KMS-11 (cell line): ENCODE data around the gene ZFP3.
"Not testable (repeated sequence)": the region's sequence is repeated elsewhere in the genome, so short reads cannot be mapped to it uniquely, and the experiment has no call there.

Experiments
- H2AFZ ChIP-seq: fragments of 200-600 bp; sonication (generic); 2 replicates; pipeline ENCODE4 v1.6.1; 2016; ENCODE audit warnings: antibody characterized with exemption, mixed run types, low read depth
- H3K27ac ChIP-seq: fragments of 200-600 bp; sonication (generic); 2 replicates; pipeline ENCODE4 v1.6.1; 2016; ENCODE audit warnings: mild to moderate bottlenecking, mixed run types
- H3K27me3 ChIP-seq: fragments of 200-600 bp; sonication (generic); 2 replicates; pipeline ENCODE4 v1.6.1; 2017; ENCODE audit warnings: mild to moderate bottlenecking, low read depth, mixed run types, moderate library complexity; ENCODE audit not compliant: insufficient read depth
- H3K36me3 ChIP-seq: fragments of 200-600 bp; sonication (generic); 2 replicates; pipeline ENCODE4 v1.6.1; 2017; ENCODE audit warnings: mild to moderate bottlenecking, mixed run types; ENCODE audit not compliant: insufficient read depth
- H3K4me1 ChIP-seq: fragments of 200-600 bp; sonication (generic); 2 replicates; pipeline ENCODE4 v1.6.1; 2016; ENCODE audit warnings: mild to moderate bottlenecking, low read depth, mixed run types; ENCODE audit not compliant: poor library complexity, severe bottlenecking
- H3K4me2 ChIP-seq: fragments of 200-600 bp; sonication (generic); 2 replicates; pipeline ENCODE4 v1.7.0; 2016; ENCODE audit warnings: mild to moderate bottlenecking, mixed run types
- H3K4me3 ChIP-seq: fragments of 200-600 bp; sonication (generic); IDR thresholded peaks from 2 replicates; pipeline ENCODE4 v1.6.1; 2017; ENCODE audit warnings: low read depth, low read length, mixed read lengths; ENCODE audit not compliant: insufficient read depth
- H3K79me2 ChIP-seq: fragments of 200-600 bp; sonication (generic); 2 replicates; pipeline ENCODE4 v1.6.1; 2016; ENCODE audit warnings: low read depth, mixed run types; ENCODE audit not compliant: insufficient read depth
- H3K9ac ChIP-seq: fragments of 200-600 bp; sonication (generic); 2 replicates; pipeline ENCODE4 v1.6.1; 2016; ENCODE audit warnings: mild to moderate bottlenecking, mixed run types
- H4K20me1 ChIP-seq: fragments of 200-600 bp; sonication (generic); 2 replicates; pipeline ENCODE4 v1.6.1; 2016; ENCODE audit warnings: mild to moderate bottlenecking, mixed run types; ENCODE audit not compliant: insufficient read depth
- CTCF ChIP-seq: fragments of 200-600 bp; sonication (generic); conservative IDR thresholded peaks from 2 replicates; pipeline ENCODE4 v1.6.1; 2017; ENCODE audit warnings: low read depth, mild to moderate bottlenecking, antibody characterized with exemption, low read length, moderate library complexity, mixed read lengths

ZFP3 gene

GRCh38 chr17:5131146-5131715 lies 53.0 kb downstream of the ZFP3 start:
- no peaks in the 10 kb centered on the region for H3K36me3 ChIP-seq
- no peak for TF ChIP-seq CTCF
- H4K20me1 ChIP-seq = no peaks in the 10 kb centered on the region
- H3K27me3 ChIP-seq = no peaks in the 10 kb centered on the region
- no peak overlapping the region for H2AFZ ChIP-seq
- H3K4me2 ChIP-seq = no peak overlapping the region
- no peaks in the 10 kb centered on the region for H3K4me1 ChIP-seq
- H3K4me3 ChIP-seq = no peak overlapping the region
- H3K27ac ChIP-seq = no peak overlapping the region
- no peaks in the 10 kb centered on the region for H3K79me2 ChIP-seq
- no peak overlapping the region for H3K9ac ChIP-seq

DNA sequence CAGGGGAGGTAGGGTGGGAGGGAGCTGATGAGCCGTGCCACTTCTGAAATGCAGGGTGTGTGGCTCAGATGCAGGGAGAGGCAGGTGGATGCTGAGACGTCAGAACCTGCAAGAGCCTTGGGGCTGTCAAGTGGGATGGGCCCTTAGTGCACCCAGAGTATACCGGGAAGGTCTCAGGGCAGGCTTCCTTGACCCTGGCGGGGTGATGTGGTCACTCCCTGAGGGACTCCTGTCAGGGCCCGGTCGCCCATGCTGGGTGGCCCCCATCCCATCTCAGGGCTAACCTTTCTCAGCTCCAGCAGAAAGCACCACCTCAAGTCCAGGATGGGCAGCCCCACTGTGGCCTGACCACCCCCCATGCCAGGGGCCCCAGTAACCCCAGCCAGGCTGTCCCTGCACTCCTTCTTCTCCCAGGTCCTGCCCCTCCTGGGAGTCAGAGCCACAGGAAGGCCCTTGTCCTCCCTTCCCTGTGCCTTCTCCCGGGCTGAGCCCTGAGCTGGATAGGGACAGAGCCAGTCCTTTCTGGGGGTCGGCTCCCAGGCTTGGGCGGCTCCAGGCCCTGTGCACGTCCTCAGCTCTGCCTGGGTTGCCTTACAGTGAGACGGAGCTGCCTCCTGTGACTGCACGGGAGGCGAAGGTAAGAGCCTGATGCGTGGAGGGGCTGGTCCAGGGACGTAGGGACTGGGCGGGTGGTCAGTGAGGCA lies 53.7 kb downstream of the ZFP3 start:
- not testable (repeated sequence) for H3K4me3 ChIP-seq, H4K20me1 ChIP-seq, H2AFZ ChIP-seq, H3K9ac ChIP-seq, H3K79me2 ChIP-seq, H3K4me2 ChIP-seq, H3K27me3 ChIP-seq, H3K36me3 ChIP-seq, H3K27ac ChIP-seq, H3K4me1 ChIP-seq

DNA sequence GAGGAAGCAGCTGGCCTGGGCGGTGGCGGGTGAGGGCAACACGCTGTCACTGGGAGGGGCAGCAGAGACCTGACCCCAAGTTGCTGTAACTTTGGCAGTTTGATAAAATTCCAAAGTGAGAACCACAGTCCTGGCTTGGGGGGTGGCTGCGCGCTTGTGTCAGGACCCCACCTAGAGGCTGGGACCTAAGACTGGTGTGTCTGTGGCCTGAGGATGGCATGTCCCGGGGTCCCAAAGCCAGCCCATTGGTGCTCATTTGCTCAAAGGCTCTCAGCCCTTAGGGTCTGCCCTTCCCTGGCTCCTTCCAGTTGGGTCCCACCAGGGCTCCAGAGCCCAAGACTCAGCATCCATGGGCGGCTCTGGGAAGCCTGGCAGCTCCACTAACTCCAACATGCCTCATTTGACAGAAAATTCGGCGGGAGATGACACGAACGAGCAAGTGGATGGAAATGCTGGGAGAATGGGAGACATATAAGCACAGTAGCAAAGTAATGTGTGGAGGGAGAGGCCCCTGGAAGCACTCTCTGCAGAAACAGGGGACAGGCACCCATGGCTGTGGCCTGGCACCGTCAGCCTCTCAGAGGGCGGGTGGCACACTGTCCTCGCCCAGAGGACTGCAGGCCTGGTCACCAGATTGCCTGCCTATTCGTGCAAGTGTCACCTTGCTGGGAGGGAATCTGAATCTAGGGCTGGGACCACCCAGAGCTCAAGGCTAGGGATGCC lies 54.4 kb downstream of the ZFP3 start:
- not testable (repeated sequence) for H4K20me1 ChIP-seq, H3K4me3 ChIP-seq, H3K27me3 ChIP-seq, H3K79me2 ChIP-seq, H3K36me3 ChIP-seq, H3K4me2 ChIP-seq, H3K4me1 ChIP-seq, H3K27ac ChIP-seq, H2AFZ ChIP-seq, H3K9ac ChIP-seq

- TF ChIP-seq CTCF = no peak
- no peaks in the 10 kb centered on the region for H3K27me3 ChIP-seq
- no peaks in the 10 kb centered on the region for H4K20me1 ChIP-seq
- H2AFZ ChIP-seq = no peak overlapping the region
- no peaks in the 10 kb centered on the region for H3K36me3 ChIP-seq
- no peak overlapping the region for H3K27ac ChIP-seq
- no peak overlapping the region for H3K4me2 ChIP-seq
- no peaks in the 10 kb centered on the region for H3K79me2 ChIP-seq
- H3K4me3 ChIP-seq = no peak overlapping the region
- no peak overlapping the region for H3K9ac ChIP-seq
- H3K4me1 ChIP-seq = no peaks in the 10 kb centered on the region
Observed at GRCh38 chr17:5133311-5133710, 55.0 kb downstream of the ZFP3 start.

DNA sequence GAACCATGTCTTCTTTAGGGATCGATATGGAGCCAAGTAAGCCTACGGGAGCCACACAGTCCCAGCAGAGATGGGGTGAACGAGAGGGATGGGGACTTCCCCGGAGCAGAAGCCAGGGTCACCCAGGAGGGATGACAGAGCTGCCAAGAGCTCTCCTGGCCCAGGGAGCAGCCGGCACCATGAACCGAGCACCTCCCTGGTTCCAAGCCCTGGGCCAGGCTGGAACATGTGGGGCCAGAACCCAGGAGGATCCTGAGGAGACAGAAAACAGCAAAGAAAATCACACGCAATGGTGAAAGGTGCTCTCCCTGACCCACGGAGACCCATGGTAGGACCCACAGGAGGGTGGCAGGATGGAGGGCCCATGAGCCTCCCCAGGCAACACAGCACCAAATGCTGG lies 55.7 kb downstream of the ZFP3 start:
- H3K27ac ChIP-seq, H3K27me3 ChIP-seq, H3K4me1 ChIP-seq: not testable (repeated sequence)

DNA sequence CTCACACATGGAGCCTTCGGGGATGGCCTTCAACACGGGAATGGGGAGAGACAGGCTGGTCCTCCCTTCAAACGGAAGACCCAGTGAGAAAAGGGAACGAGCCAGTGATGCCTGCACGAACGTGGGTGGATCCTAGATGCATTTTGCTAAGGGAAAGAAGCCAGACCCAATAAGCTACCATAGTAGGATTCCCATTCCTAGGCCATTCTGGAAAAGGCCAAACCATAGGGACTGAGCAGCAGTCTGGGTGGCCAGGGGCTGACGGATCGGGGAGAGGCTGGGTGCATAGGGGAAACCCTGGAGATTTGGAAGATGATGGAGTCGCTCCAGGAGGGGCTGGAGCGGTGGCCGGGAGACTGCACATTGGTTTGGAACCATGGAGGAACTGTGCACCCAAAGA lies 56.3 kb downstream of the ZFP3 start:
- not testable (repeated sequence) for H3K4me3 ChIP-seq, H3K79me2 ChIP-seq, H3K36me3 ChIP-seq, H3K27ac ChIP-seq, H4K20me1 ChIP-seq, H2AFZ ChIP-seq, H3K4me1 ChIP-seq, H3K9ac ChIP-seq, H3K27me3 ChIP-seq, H3K4me2 ChIP-seq

More for the DNA sequence above, 55.7 kb downstream of the ZFP3 start:
- H2AFZ ChIP-seq, H3K4me2 ChIP-seq, H3K4me3 ChIP-seq, H3K79me2 ChIP-seq, H3K36me3 ChIP-seq, H3K9ac ChIP-seq, H4K20me1 ChIP-seq: not testable (repeated sequence)

GRCh38 chr17:5135131-5135712 lies 57.0 kb downstream of the ZFP3 start:
- H2AFZ ChIP-seq, H3K4me2 ChIP-seq, H3K79me2 ChIP-seq, H3K4me1 ChIP-seq, H3K9ac ChIP-seq, H3K36me3 ChIP-seq, H4K20me1 ChIP-seq, H3K4me3 ChIP-seq, H3K27ac ChIP-seq, H3K27me3 ChIP-seq: not testable (repeated sequence)
